KMS-11 (cell line): ENCODE data around the gene EFNA1.

Experiments used
- H2AFZ ChIP-seq: fragments of 200-600 bp; sonication (generic); 2 replicates; pipeline ENCODE4 v1.6.1; 2016; ENCODE audit warnings: antibody characterized with exemption, mixed run types, low read depth
- H3K27ac ChIP-seq: fragments of 200-600 bp; sonication (generic); 2 replicates; pipeline ENCODE4 v1.6.1; 2016; ENCODE audit warnings: mild to moderate bottlenecking, mixed run types
- H3K27me3 ChIP-seq: fragments of 200-600 bp; sonication (generic); 2 replicates; pipeline ENCODE4 v1.6.1; 2017; ENCODE audit warnings: mild to moderate bottlenecking, low read depth, mixed run types, moderate library complexity; ENCODE audit not compliant: insufficient read depth
- H3K36me3 ChIP-seq: fragments of 200-600 bp; sonication (generic); 2 replicates; pipeline ENCODE4 v1.6.1; 2017; ENCODE audit warnings: mild to moderate bottlenecking, mixed run types; ENCODE audit not compliant: insufficient read depth
- H3K4me1 ChIP-seq: fragments of 200-600 bp; sonication (generic); 2 replicates; pipeline ENCODE4 v1.6.1; 2016; ENCODE audit warnings: mild to moderate bottlenecking, low read depth, mixed run types; ENCODE audit not compliant: poor library complexity, severe bottlenecking
- H3K4me2 ChIP-seq: fragments of 200-600 bp; sonication (generic); 2 replicates; pipeline ENCODE4 v1.7.0; 2016; ENCODE audit warnings: mild to moderate bottlenecking, mixed run types
- H3K4me3 ChIP-seq: fragments of 200-600 bp; sonication (generic); IDR thresholded peaks from 2 replicates; pipeline ENCODE4 v1.6.1; 2017; ENCODE audit warnings: low read depth, low read length, mixed read lengths; ENCODE audit not compliant: insufficient read depth
- H3K79me2 ChIP-seq: fragments of 200-600 bp; sonication (generic); 2 replicates; pipeline ENCODE4 v1.6.1; 2016; ENCODE audit warnings: low read depth, mixed run types; ENCODE audit not compliant: insufficient read depth
- H3K9ac ChIP-seq: fragments of 200-600 bp; sonication (generic); 2 replicates; pipeline ENCODE4 v1.6.1; 2016; ENCODE audit warnings: mild to moderate bottlenecking, mixed run types
- H4K20me1 ChIP-seq: fragments of 200-600 bp; sonication (generic); 2 replicates; pipeline ENCODE4 v1.6.1; 2016; ENCODE audit warnings: mild to moderate bottlenecking, mixed run types; ENCODE audit not compliant: insufficient read depth
- CTCF ChIP-seq: fragments of 200-600 bp; sonication (generic); conservative IDR thresholded peaks from 2 replicates; pipeline ENCODE4 v1.6.1; 2017; ENCODE audit warnings: low read depth, mild to moderate bottlenecking, antibody characterized with exemption, low read length, moderate library complexity, mixed read lengths

Gene EFNA1

GRCh38 chr1:155125946-155126555 is 1.6 kb upstream of the EFNA1 start:
- TF ChIP-seq CTCF = no peak
- Histone ChIP-seq H3K4me3 (no peak overlapping the region), H3K27me3 (peaks cover 87% of the 10 kb centered on the region), H3K36me3 (no peaks in the 10 kb centered on the region), H2AFZ (no peak overlapping the region), H3K4me2 (no peak overlapping the region), H3K4me1 (peaks cover 26% of the 10 kb centered on the region), H3K79me2 (no peaks in the 10 kb centered on the region), H3K9ac (no peak overlapping the region), H4K20me1 (no peaks in the 10 kb centered on the region), H3K27ac (no peak overlapping the region)

GRCh38 chr1:155126556-155127104 is 1.0 kb upstream of the EFNA1 start:
- H3K79me2 ChIP-seq = no peaks in the 10 kb centered on the region
- no peaks in the 10 kb centered on the region for H3K36me3 ChIP-seq
- H3K9ac ChIP-seq = no peak overlapping the region
- no peak for TF ChIP-seq CTCF
- H3K4me1 ChIP-seq = peaks cover 26% of the 10 kb centered on the region
- peaks cover 81% of the 10 kb centered on the region for H3K27me3 ChIP-seq
- H4K20me1 ChIP-seq = no peaks in the 10 kb centered on the region
- no peak overlapping the region for H3K27ac ChIP-seq
- peak overlapping the region; percentile 88 for H3K4me3 ChIP-seq
- peak overlapping the region; percentile 89 for H3K4me2 ChIP-seq
- peak overlapping the region; percentile 72; the same call in 1 of the 2 replicates for H2AFZ ChIP-seq

GRCh38 chr1:155127967-155128754 is 485 bp downstream of the EFNA1 start:
- Histone ChIP-seq H3K27me3 (peaks cover 66% of the 10 kb centered on the region), H3K9ac (no peak overlapping the region), H3K4me1 (peaks cover 26% of the 10 kb centered on the region), H3K36me3 (no peaks in the 10 kb centered on the region), H3K27ac (no peak overlapping the region), H3K4me2 (peak overlapping the region; percentile 89), H3K4me3 (no peak overlapping the region), H3K79me2 (no peaks in the 10 kb centered on the region), H4K20me1 (no peaks in the 10 kb centered on the region), H2AFZ (peak overlapping the region; percentile 72)
- TF ChIP-seq CTCF = no peak

- no peak overlapping the region for H3K4me3 ChIP-seq
- H4K20me1 ChIP-seq = no peaks in the 10 kb centered on the region
- peaks cover 26% of the 10 kb centered on the region for H3K4me1 ChIP-seq
- no peaks in the 10 kb centered on the region for H3K79me2 ChIP-seq
- no peaks in the 10 kb centered on the region for H3K36me3 ChIP-seq
- H3K4me2 ChIP-seq = peak overlapping the region; percentile 89; the same call in 1 of the 2 replicates
- H3K27ac ChIP-seq = no peak overlapping the region
- no peak for TF ChIP-seq CTCF
- no peak overlapping the region for H3K9ac ChIP-seq
- no peak overlapping the region for H2AFZ ChIP-seq
- H3K27me3 ChIP-seq = peaks cover 58% of the 10 kb centered on the region
Observed at GRCh38 chr1:155128755-155129473, 1.2 kb downstream of the EFNA1 start.
